ENCODE data around the gene KMT5C. TPM values are rescaled to one million over a fixed set of nuclear protein-coding genes. Genes with fewer than 3 reads are reported as not detected.

KMT5C gene
- total RNA-seq, 2 experiments from 2014 or later = 32.6 to 33.1 TPM

- ChIA-PET POLR2A (interaction anchor here (0.9 to 10.2 kb wide), 8 partner anchors 10 to 127 kb away, joined by 3 to 217 read pairs (median 22); partner anchors contain the start of genes IL11, KMT5C, PPP6R1 and UBE2S), CTCF (interaction anchor here (0.7 to 3.7 kb wide), 7 partner anchors 11 to 216 kb away, joined by 3 to 33 read pairs (median 5); partner anchors contain the start of gene DNAAF3)
- Mint-ChIP-seq H3K9me3 (no peaks in the 10 kb centered on the region), H3K27me3 (no peaks in the 10 kb centered on the region), H3K4me3 (peak overlapping the region; percentile 90), H3K27ac (peak overlapping the region; percentile 95), H3K36me3 (ENCODE audit: low read depth) (peaks cover 34% of the 10 kb centered on the region), H3K4me1 (ENCODE audit: low read depth) (peaks cover 24% of the 10 kb centered on the region)
- intact Hi-C loops (cut with micrococcal nuclease) = loop anchor here (5.0 kb wide), 1 partner anchor 80 kb away; no protein-coding TSS in a partner anchor
- TF ChIP-seq CTCF (IDR thresholded peaks at IDR 0.05) = no peak
- DNase-seq (no peak), ATAC-seq (no peak)
Observed at GRCh38 chr19:55382522-55383054, 42.9 kb downstream of the KMT5C start.

DNA sequence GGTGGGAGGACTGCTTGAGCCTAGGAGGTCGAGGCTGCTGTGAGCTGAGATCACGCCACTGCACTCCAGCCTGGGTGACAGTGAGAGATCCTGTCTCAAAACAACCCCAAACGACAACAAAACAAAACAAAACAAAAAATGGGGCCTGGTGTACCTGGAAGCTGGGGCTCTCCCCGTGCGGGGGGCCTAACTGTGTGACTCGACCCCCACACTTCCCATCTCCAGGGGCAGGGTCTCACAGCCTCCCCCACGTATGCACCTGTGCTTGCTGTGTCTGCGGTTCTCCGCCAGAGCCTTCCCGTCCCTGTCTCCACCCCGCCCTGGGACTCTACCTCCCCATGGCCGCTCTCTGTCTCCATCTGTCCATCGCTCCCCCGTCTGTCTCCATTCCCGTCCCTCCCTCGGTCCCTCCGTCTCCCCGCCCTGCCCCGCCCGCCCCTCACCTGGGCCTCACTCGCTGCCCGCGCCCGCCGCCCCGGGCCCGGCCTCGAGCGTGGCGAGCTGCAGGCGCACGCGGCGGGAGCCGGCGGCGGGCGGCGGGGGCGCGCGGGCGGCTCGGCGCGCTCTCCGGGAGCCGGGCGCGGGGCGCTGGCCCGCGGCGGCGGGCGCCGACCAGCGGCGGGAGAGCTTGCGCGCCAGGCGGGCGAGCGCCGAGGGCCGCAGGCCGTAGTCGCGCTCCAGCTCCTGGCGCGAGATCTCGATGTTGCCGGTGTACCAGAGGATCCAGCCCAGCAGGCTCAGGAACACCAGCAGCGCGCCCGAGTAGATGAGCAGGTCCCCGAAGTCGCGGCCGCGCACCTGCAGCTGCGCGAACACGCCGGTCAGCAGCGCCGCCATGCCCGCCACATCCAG, 43.8 kb downstream of the KMT5C start:
- no peaks in the 10 kb centered on the region for H3K9me3 Mint-ChIP-seq
- peak overlapping the region; percentile 90 for H3K4me3 Mint-ChIP-seq
- CTCF ChIA-PET = interaction anchor here (0.7 to 3.7 kb wide), 15 partner anchors 10 to 217 kb away, joined by 3 to 33 read pairs (median 4); partner anchors contain the start of genes DNAAF3, KMT5C and TMEM150B
- intact Hi-C loops (cut with micrococcal nuclease) = loop anchor here (5.0 kb wide), 1 partner anchor 81 kb away; no protein-coding TSS in a partner anchor
- H3K27me3 Mint-ChIP-seq = no peaks in the 10 kb centered on the region
- TF ChIP-seq CTCF (IDR thresholded peaks at IDR 0.05) = no peak
- ATAC-seq (peak; percentile 12), DNase-seq (peak; percentile 73)
- peaks cover 43% of the 10 kb centered on the region for H3K36me3 Mint-ChIP-seq (ENCODE audit: low read depth)
- H3K4me1 Mint-ChIP-seq (ENCODE audit: low read depth) = peaks cover 33% of the 10 kb centered on the region
- POLR2A ChIA-PET = interaction anchor here (0.7 to 10.2 kb wide), 27 partner anchors 9 to 271 kb away, joined by 3 to 217 read pairs (median 4); partner anchors contain the start of genes COX6B2, IL11, KMT5C and PPP6R1
- peak overlapping the region; percentile 95 for H3K27ac Mint-ChIP-seq

DNA sequence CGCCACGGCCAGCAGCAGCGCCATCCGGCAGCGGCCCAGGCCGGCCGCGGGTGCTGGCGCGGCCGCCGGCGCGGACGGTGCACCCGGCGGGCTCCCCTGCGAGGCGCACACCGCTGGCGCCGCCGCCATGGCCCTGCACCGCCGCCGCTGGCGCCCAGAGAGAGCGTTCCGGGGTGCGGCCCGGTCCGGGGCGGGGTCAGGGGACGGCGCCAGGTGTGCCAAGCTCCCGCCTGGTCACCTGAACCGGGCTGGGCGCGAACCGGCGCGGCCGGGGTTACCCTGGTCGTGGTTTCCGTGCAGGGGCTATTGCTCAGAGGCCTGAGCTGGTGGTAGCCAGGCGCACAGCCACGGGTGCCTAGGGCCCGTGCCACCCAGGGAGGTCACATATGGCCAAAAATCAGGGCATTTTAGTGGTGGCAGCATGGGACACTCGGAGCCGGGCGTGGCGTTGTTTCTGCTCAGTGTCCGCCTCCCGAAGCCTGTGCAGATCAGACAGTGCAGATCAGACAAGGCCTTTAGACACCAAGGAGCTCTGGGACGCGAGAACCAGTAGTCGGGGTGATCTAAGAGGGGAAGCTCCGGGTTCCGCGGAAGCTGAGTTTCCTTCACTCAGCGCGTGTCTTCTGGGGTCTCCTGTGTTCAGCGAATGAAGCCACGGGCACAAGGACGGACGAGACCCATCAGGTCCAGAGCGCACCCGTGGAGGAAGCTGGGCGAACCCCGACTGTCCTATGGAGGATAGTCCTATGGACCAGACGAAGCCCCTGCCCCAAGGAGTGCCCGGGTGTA, 44.6 kb downstream of the KMT5C start, which contains the start of gene TMEM238:
TSS of gene TMEM238 (minus strand) at position 162 of the 789 bp plus-strand sequence. CDS start at position 129, 33 bp downstream.
- POLR2A ChIA-PET = interaction anchor here (0.7 to 10.2 kb wide), 26 partner anchors 8 to 271 kb away, joined by 3 to 217 read pairs (median 4); partner anchors contain the start of genes COX6B2, IL11, KMT5C and PPP6R1
- ATAC-seq (no peak), DNase-seq (peak; percentile 57)
- peak within 1 kb of the TSS; percentile 99 for H3K4me3 Mint-ChIP-seq
- peaks cover 41% of the 10 kb centered on the region for H3K4me1 Mint-ChIP-seq (ENCODE audit: low read depth)
- peak within 1 kb of the TSS; percentile 99 for H3K27ac Mint-ChIP-seq
- CTCF ChIA-PET = interaction anchor here (1.1 to 3.7 kb wide), 10 partner anchors 9 to 131 kb away, joined by 3 to 33 read pairs (median 4); partner anchors contain the start of genes KMT5C and TMEM150B
- H3K27me3 Mint-ChIP-seq = no peaks in the 10 kb centered on the region
- intact Hi-C loops (cut with micrococcal nuclease) = loop anchor here (5.0 kb wide), 1 partner anchor 82 kb away; no protein-coding TSS in a partner anchor
- peaks cover 49% of the 10 kb centered on the region for H3K36me3 Mint-ChIP-seq (ENCODE audit: low read depth)
- no peaks in the 10 kb centered on the region for H3K9me3 Mint-ChIP-seq
- TF ChIP-seq CTCF (IDR thresholded peaks at IDR 0.05) = no peak

DNA sequence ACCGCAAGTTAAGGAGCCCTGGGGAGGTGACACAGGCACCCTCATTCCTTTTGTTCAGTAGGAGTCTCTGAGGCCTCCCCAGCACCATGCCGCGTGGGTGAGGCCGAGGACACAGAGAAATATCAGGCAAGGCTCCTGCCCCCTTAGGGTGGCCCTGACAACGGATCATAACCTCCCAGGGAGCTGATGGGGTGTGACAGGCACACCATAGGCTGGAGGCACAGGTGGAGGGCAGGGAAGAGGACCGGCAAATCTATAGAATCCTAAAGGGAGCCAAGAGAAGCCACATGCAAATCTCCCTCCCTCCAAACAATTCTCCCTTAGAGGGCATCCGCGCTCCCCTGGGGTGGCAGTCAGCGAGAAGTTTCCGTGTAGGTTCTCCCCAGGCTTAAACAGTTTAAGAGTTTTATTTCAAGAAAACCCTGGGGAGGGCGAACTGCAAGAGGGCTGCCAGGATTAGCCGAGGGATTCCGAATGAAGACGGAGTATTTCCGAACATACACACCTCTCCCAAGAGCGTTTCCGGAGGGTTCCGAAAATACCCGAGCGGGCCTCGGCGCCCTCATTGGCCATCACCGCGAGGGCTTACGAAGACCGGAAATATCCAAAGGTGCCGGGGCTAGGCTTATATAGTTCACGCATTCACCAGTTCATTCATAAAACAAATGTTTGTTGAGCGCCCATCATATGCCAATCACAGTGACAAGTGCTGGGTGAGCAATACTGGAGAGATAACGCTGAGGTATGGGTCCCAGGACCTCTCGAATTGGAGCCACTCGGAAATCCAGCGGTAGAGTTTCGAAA, 45.4 kb downstream of the KMT5C start:
- Mint-ChIP-seq H3K4me3 (peak overlapping the region; percentile 99), H3K4me1 (ENCODE audit: low read depth) (peaks cover 48% of the 10 kb centered on the region), H3K27me3 (no peaks in the 10 kb centered on the region), H3K36me3 (ENCODE audit: low read depth) (peaks cover 54% of the 10 kb centered on the region), H3K27ac (peak overlapping the region; percentile 99), H3K9me3 (no peaks in the 10 kb centered on the region)
- intact Hi-C loops (cut with micrococcal nuclease) = loop anchor here (5.0 kb wide), 2 partner anchors 83 to 128 kb away; partner anchors contain the start of gene PPP6R1
- ChIA-PET POLR2A (interaction anchor here (0.5 to 10.2 kb wide), 23 partner anchors 8 to 1180 kb away, joined by 3 to 217 read pairs (median 6); partner anchors contain the start of genes COX6B2, IL11, KMT5C and PPP6R1), CTCF (interaction anchor here (1.1 to 3.7 kb wide), 10 partner anchors 8 to 132 kb away, joined by 3 to 33 read pairs (median 4); partner anchors contain the start of genes KMT5C and TMEM150B)
- peak; percentile 99 for DNase-seq
- no peak for TF ChIP-seq CTCF (IDR thresholded peaks at IDR 0.05)
- ATAC-seq = peak; percentile 84
